Fibroblast of lung (primary cell): Measurements from ENCODE around the gene SLC35E1. TPM values are rescaled to one million over a fixed set of nuclear protein-coding genes. Genes with fewer than 3 reads are reported as not detected.
A peak's percentile ranks its signal among the peaks of the same experiment; 100 is the strongest.
"Not testable (repeated sequence)": the region's sequence is repeated elsewhere in the genome, so short reads cannot be mapped to it uniquely, and the experiment has no call there.

Source experiments
- DNase-seq, 2 donors: peaks; one replicate each; pipeline versions ENCODE4 v3.0.0 to v3.0.0-alpha.2; 2010; ENCODE audit warnings: low read depth in 2 of 2
- H2AFZ ChIP-seq: 2 replicates; pipeline ENCODE4 v1.5.1; 2012; ENCODE audit warnings: low read length, control low read depth, inconsistent platforms
- H3K27ac ChIP-seq: 2 replicates; pipeline ENCODE4 v1.5.1; 2011; ENCODE audit warnings: low read length, control low read depth; ENCODE audit not compliant: insufficient read depth
- H3K27me3 ChIP-seq: 2 replicates; pipeline ENCODE4 v1.5.1; 2011; ENCODE audit warnings: mild to moderate bottlenecking, low read length; ENCODE audit not compliant: control insufficient read depth, insufficient read depth
- H3K36me3 ChIP-seq: 2 replicates; pipeline ENCODE4 v1.5.1; 2011; ENCODE audit warnings: low read length; ENCODE audit not compliant: control insufficient read depth, insufficient read depth
- H3K4me1 ChIP-seq: 2 replicates; pipeline ENCODE4 v1.5.1; 2011; ENCODE audit warnings: low read length; ENCODE audit not compliant: control insufficient read depth, insufficient read depth; ENCODE audit errors: extremely low read depth
- H3K4me2 ChIP-seq: 2 replicates; pipeline ENCODE4 v1.5.1; 2011; ENCODE audit warnings: low read length, control low read depth; ENCODE audit not compliant: insufficient read depth; ENCODE audit errors: extremely low read depth
- H3K4me3 ChIP-seq, 4 experiments: fragments of 200-600 bp in 1 of 4; sonication (generic) in 1 of 4; replicated peaks in 1 of 4; 2 replicates each; pipeline ENCODE4 v1.5.1; 2011 to 2016; ENCODE audit warnings: low read length in 4 of 4, low read depth in 3 of 4, mild to moderate bottlenecking in 3 of 4, control low read depth in 2 of 4, inconsistent platforms in 1 of 4, mixed read lengths in 1 of 4; ENCODE audit not compliant: insufficient read depth in 1 of 4; ENCODE audit errors: control extremely low read depth in 1 of 4
- H3K79me2 ChIP-seq: 2 replicates; pipeline ENCODE4 v1.5.1; 2012; ENCODE audit warnings: mild to moderate bottlenecking, low read length, inconsistent platforms; ENCODE audit not compliant: control insufficient read depth, insufficient read depth
- H3K9ac ChIP-seq: 2 replicates; pipeline ENCODE4 v1.5.1; 2011; ENCODE audit warnings: mild to moderate bottlenecking, low read length, control low read depth; ENCODE audit not compliant: insufficient read depth
- H3K9me3 ChIP-seq: 2 replicates; pipeline ENCODE4 v1.5.1; 2012; ENCODE audit warnings: low read depth, low read length; ENCODE audit not compliant: control insufficient read depth, insufficient read depth
- H4K20me1 ChIP-seq: 2 replicates; pipeline ENCODE4 v1.5.1; 2011; ENCODE audit warnings: low read length; ENCODE audit not compliant: control insufficient read depth, insufficient read depth; ENCODE audit errors: extremely low read depth
- EZH2 ChIP-seq: IDR thresholded peaks from 2 replicates; pipeline ENCODE4 v1.5.1; 2012; ENCODE audit warnings: low read length, control low read depth, mild to moderate bottlenecking; ENCODE audit errors: missing control alignments
- polyA plus RNA-seq, 2 donors: library from polyadenylated mRNA; depleted of rRNA in 1 of 2; stranded (reverse) in 1 of 2; unstranded in 1 of 2; fragments of >200 nt; gene quantifications; 2 replicates each; pipeline ENCODE4 v1.2.1, GENCODE V29; 2011 to 2012; ENCODE audit warnings: missing spikeins in 1 of 2
- total RNA-seq: library from RNA; depleted of rRNA; stranded (reverse); fragments of >200 nt; gene quantifications from 2 replicates; pipeline ENCODE4 v1.2.1, GENCODE V29; 2014
- TF ChIP-seq, protein P1 (sequence below), 2 donors: IDR thresholded peaks in 1 of 2; conservative IDR thresholded peaks in 1 of 2; 1 replicate in 1 of 2; 2 replicates in 1 of 2; pipeline ENCODE4 v1.5.1; 2011 to 2012; ENCODE audit warnings: low read length in 2 of 2, control low read depth in 1 of 2, inconsistent platforms in 1 of 2, low read depth in 1 of 2, mild to moderate bottlenecking in 1 of 2

The SLC35E1 gene
- total and polyA plus RNA-seq, 2 donors (not counting 1 experiment from before 2014, with no cell fraction given): 19.0 to 36.1 TPM

- Histone ChIP-seq H3K4me3 (no peak overlapping the region), H4K20me1 (no peaks in the 10 kb centered on the region), H3K4me2 (peak overlapping the region; percentile 68), H2AFZ (no peak overlapping the region), H3K79me2 (no peaks in the 10 kb centered on the region), H3K27ac (no peak overlapping the region), H3K36me3 (peaks cover 6% of the 10 kb centered on the region), H3K9ac (no peak overlapping the region), H3K9me3 (no peaks in the 10 kb centered on the region), H3K4me1 (peaks cover 3% of the 10 kb centered on the region), H3K27me3 (no peaks in the 10 kb centered on the region)
- no peak for TF ChIP-seq EZH2
- DNase-seq: peak; percentile 60 to 75
These were observed 62.8 kb downstream of the SLC35E1 start for GRCh38 chr19:16509141-16510061.

- no peak for DNase-seq
- H3K9ac ChIP-seq: no peak overlapping the region
- H3K4me3 ChIP-seq: no peak overlapping the region
- no peaks in the 10 kb centered on the region for H3K9me3 ChIP-seq
- H2AFZ ChIP-seq: no peak overlapping the region
- peaks cover 4% of the 10 kb centered on the region for H3K36me3 ChIP-seq
- no peaks in the 10 kb centered on the region for H4K20me1 ChIP-seq
- no peak overlapping the region for H3K4me2 ChIP-seq
- H3K27me3 ChIP-seq: no peaks in the 10 kb centered on the region
- TF ChIP-seq, protein P1, sequence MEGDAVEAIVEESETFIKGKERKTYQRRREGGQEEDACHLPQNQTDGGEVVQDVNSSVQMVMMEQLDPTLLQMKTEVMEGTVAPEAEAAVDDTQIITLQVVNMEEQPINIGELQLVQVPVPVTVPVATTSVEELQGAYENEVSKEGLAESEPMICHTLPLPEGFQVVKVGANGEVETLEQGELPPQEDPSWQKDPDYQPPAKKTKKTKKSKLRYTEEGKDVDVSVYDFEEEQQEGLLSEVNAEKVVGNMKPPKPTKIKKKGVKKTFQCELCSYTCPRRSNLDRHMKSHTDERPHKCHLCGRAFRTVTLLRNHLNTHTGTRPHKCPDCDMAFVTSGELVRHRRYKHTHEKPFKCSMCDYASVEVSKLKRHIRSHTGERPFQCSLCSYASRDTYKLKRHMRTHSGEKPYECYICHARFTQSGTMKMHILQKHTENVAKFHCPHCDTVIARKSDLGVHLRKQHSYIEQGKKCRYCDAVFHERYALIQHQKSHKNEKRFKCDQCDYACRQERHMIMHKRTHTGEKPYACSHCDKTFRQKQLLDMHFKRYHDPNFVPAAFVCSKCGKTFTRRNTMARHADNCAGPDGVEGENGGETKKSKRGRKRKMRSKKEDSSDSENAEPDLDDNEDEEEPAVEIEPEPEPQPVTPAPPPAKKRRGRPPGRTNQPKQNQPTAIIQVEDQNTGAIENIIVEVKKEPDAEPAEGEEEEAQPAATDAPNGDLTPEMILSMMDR (conservative IDR thresholded peaks at IDR 0.05 in 1 of 2, IDR thresholded peaks at IDR 0.05 in 1 of 2; ENCODE audit: low read depth in 1 of 2, low read length in 2 of 2): no peak
- peaks cover 3% of the 10 kb centered on the region for H3K4me1 ChIP-seq
- H3K27ac ChIP-seq: no peak overlapping the region
- H3K79me2 ChIP-seq: no peaks in the 10 kb centered on the region
These were observed 63.7 kb downstream of the SLC35E1 start for GRCh38 chr19:16508546-16508945.

GRCh38 chr19:16506961-16507360 lies 65.3 kb downstream of the SLC35E1 start:
- no peak overlapping the region for H2AFZ ChIP-seq
- no peak overlapping the region for H3K9ac ChIP-seq
- H3K4me2 ChIP-seq: no peak overlapping the region
- no peaks in the 10 kb centered on the region for H3K27me3 ChIP-seq
- no peak for DNase-seq
- H3K4me1 ChIP-seq: peaks cover 3% of the 10 kb centered on the region
- H3K9me3 ChIP-seq: no peaks in the 10 kb centered on the region
- H3K27ac ChIP-seq: no peak overlapping the region
- peaks cover 6% of the 10 kb centered on the region for H3K36me3 ChIP-seq
- H3K4me3 ChIP-seq: no peak overlapping the region
- TF ChIP-seq, protein P1 (conservative IDR thresholded peaks at IDR 0.05 in 1 of 2, IDR thresholded peaks at IDR 0.05 in 1 of 2; ENCODE audit: low read depth in 1 of 2, low read length in 2 of 2): no peak
- TF ChIP-seq EZH2: no peak
- H4K20me1 ChIP-seq: no peaks in the 10 kb centered on the region
- H3K79me2 ChIP-seq: no peaks in the 10 kb centered on the region

DNA sequence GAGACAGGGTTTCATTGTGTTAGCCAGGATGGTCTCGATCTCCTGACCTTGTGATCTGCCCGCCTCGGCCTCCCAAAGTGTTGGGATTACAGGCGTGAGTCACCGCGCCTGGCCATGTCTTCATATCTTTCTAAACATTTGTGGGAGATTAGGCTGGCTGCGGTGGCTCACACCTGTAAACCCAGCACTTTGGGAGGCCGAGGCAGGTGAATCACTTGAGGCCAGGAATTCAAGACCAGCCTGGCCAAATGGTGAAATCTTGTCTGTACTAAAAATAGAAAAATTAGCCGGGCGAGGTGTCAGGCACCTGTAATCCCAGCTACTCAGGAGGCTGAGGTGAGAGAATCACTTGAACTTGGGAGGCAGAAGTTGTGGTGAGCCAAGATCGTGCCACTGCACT lies 66.1 kb downstream of the SLC35E1 start:
- not testable (repeated sequence) for H3K4me3 ChIP-seq, H3K79me2 ChIP-seq, H3K36me3 ChIP-seq, H3K9me3 ChIP-seq, H3K4me1 ChIP-seq, H3K27ac ChIP-seq, H3K9ac ChIP-seq, H3K27me3 ChIP-seq, H4K20me1 ChIP-seq, DNase-seq, H3K4me2 ChIP-seq, H2AFZ ChIP-seq
